HEK293 (cell line): Measurements from ENCODE around the gene TSHR.

Source experiments
- CTCF ChIA-PET: fragments of 350-600 bp; formaldehyde crosslinking; extraction: SDS; loops from one replicate; lab custom pipeline; 2021; ENCODE audit warnings: antibody characterized with exemption; lab: Yijun Ruan, JAX
- POLR2A ChIA-PET: fragments of 300-600 bp; formaldehyde crosslinking; extraction: SDS; loops from one replicate; lab custom pipeline; 2020; ENCODE audit warnings: antibody characterized with exemption, inconsistent platforms; lab: Yijun Ruan, JAX
- H3K27ac ChIP-seq: fragments of 200-500 bp; sonication (Bioruptor generic); 2 replicates; pipeline ENCODE4 v1.5.1; 2014; ENCODE audit warnings: low read depth, low read length, control low read depth, inconsistent platforms; ENCODE audit errors: extremely low read depth
- H3K36me3 ChIP-seq, 2 experiments: fragments of 200-500 bp in 1 of 2; sonication (Bioruptor generic) in 1 of 2; 1 replicate in 1 of 2; 2 replicates in 1 of 2; pipeline ENCODE4 v1.5.1; 2014 to 2017; ENCODE audit warnings: inconsistent platforms in 2 of 2, low read length in 2 of 2; ENCODE audit not compliant: control insufficient read depth in 2 of 2, insufficient read depth in 1 of 2
- H3K4me1 ChIP-seq: fragments of 200-500 bp; sonication (Bioruptor generic); 2 replicates; pipeline ENCODE4 v1.5.1; 2014; ENCODE audit warnings: mild to moderate bottlenecking, low read length, inconsistent platforms; ENCODE audit not compliant: control insufficient read depth, insufficient read depth
- H3K4me3 ChIP-seq: 2 replicates; pipeline ENCODE4 v1.5.1; 2011; ENCODE audit warnings: low read depth, mild to moderate bottlenecking, control low read depth, low read length, moderate library complexity
- H3K9me3 ChIP-seq: fragments of 200-500 bp; sonication (Bioruptor generic); 2 replicates; pipeline ENCODE4 v1.5.1; 2014; ENCODE audit warnings: low read depth, low read length, inconsistent platforms; ENCODE audit not compliant: control insufficient read depth, insufficient read depth
- GLIS1 ChIP-seq: fragments of 450-650 bp; formaldehyde crosslinking; IDR thresholded peaks from 2 replicates; pipeline ENCODE4 v1.5.1; 2016; ENCODE audit warnings: missing biosample characterization, missing genetic modification characterization
- HIC1 ChIP-seq: fragments of 450-650 bp; formaldehyde crosslinking; IDR thresholded peaks from 2 replicates; pipeline ENCODE4 v1.5.1; 2016; ENCODE audit warnings: missing biosample characterization, missing genetic modification characterization
- HOXA7 ChIP-seq: sonication (generic); formaldehyde crosslinking; IDR thresholded peaks from 2 replicates; pipeline ENCODE4 v1.8.1; 2022; ENCODE audit warnings: missing genetic modification reagents, borderline replicate concordance
- IKZF3 ChIP-seq: fragments of 450-650 bp; IDR thresholded peaks from 2 replicates; pipeline ENCODE4 v1.5.0; 2018; ENCODE audit warnings: missing biosample characterization, mild to moderate bottlenecking, missing genetic modification characterization, moderate library complexity
- MZF1 ChIP-seq: fragments of 450-650 bp; formaldehyde crosslinking; IDR thresholded peaks from 2 replicates; pipeline ENCODE4 v1.5.1; 2017; ENCODE audit warnings: missing biosample characterization, missing genetic modification characterization, borderline replicate concordance
- SP2 ChIP-seq: fragments of 450-650 bp; formaldehyde crosslinking; IDR thresholded peaks from 2 replicates; pipeline ENCODE4 v1.5.1; 2016; ENCODE audit warnings: missing biosample characterization, missing genetic modification characterization
- SP3 ChIP-seq: fragments of 450-650 bp; formaldehyde crosslinking; IDR thresholded peaks from 2 replicates; pipeline ENCODE4 v1.5.1; 2016; ENCODE audit warnings: missing biosample characterization, missing genetic modification characterization
- ZBTB21 ChIP-seq: fragments of 450-650 bp; formaldehyde crosslinking; IDR thresholded peaks from 2 replicates; pipeline ENCODE4 v1.5.1; 2017; ENCODE audit warnings: missing biosample characterization, missing genetic modification characterization
- ZEB2 ChIP-seq: fragments of 450-650 bp; formaldehyde crosslinking; IDR thresholded peaks from 2 replicates; pipeline ENCODE4 v1.5.1; 2016; ENCODE audit warnings: missing biosample characterization, missing genetic modification characterization
- ZFP69B ChIP-seq: fragments of 450-650 bp; formaldehyde crosslinking; IDR thresholded peaks from 2 replicates; pipeline ENCODE4 v1.5.1; 2016; ENCODE audit warnings: missing biosample characterization, missing genetic modification characterization
- ZNF133 ChIP-seq: fragments of 450-650 bp; formaldehyde crosslinking; IDR thresholded peaks from 2 replicates; pipeline ENCODE4 v1.5.1; 2016; ENCODE audit warnings: missing biosample characterization, missing genetic modification characterization
- ZNF274 ChIP-seq, 2 experiments: fragments of 200-500 bp in 1 of 2; fragments of 450-650 bp in 1 of 2; sonication (Bioruptor generic) in 1 of 2; formaldehyde crosslinking in 1 of 2; IDR thresholded peaks; 2 replicates each; pipeline versions ENCODE4 v1.5.1 to v1.6.1; 2014 to 2016; ENCODE audit warnings: borderline replicate concordance in 1 of 2, inconsistent platforms in 1 of 2, low read length in 1 of 2, missing biosample characterization in 1 of 2, missing genetic modification characterization in 1 of 2
- ZNF292 ChIP-seq: fragments of 450-650 bp; formaldehyde crosslinking; IDR thresholded peaks from 2 replicates; pipeline ENCODE4 v1.5.1; 2016; ENCODE audit warnings: low read depth, missing biosample characterization, missing genetic modification characterization, borderline replicate concordance
- ZNF37A ChIP-seq: fragments of 450-650 bp; IDR thresholded peaks from 2 replicates; pipeline ENCODE4 v1.5.1; 2018; ENCODE audit warnings: missing biosample characterization, missing genetic modification characterization
- ZNF488 ChIP-seq: fragments of 450-650 bp; formaldehyde crosslinking; IDR thresholded peaks from 2 replicates; pipeline ENCODE4 v1.5.1; 2016; ENCODE audit warnings: missing biosample characterization, missing genetic modification characterization
- ZNF514 ChIP-seq: fragments of 450-650 bp; formaldehyde crosslinking; IDR thresholded peaks from 2 replicates; pipeline ENCODE4 v1.5.1; 2016; ENCODE audit warnings: missing biosample characterization, missing genetic modification characterization
- ZNF549 ChIP-seq: fragments of 450-650 bp; IDR thresholded peaks from 2 replicates; pipeline ENCODE4 v1.5.1; 2018; ENCODE audit warnings: missing biosample characterization, missing genetic modification characterization, mild to moderate bottlenecking, inconsistent platforms, moderate library complexity
- ZNF624 ChIP-seq: fragments of 450-650 bp; formaldehyde crosslinking; IDR thresholded peaks from 2 replicates; pipeline ENCODE4 v1.5.1; 2017; ENCODE audit warnings: missing biosample characterization, missing genetic modification characterization
- ZNF629 ChIP-seq: fragments of 450-650 bp; formaldehyde crosslinking; IDR thresholded peaks from 2 replicates; pipeline ENCODE4 v1.5.1; 2017; ENCODE audit warnings: missing biosample characterization, missing genetic modification characterization
- ZNF701 ChIP-seq: fragments of 450-650 bp; formaldehyde crosslinking; IDR thresholded peaks from 2 replicates; pipeline ENCODE4 v1.5.1; 2016; ENCODE audit warnings: missing biosample characterization, missing genetic modification characterization
- ZNF837 ChIP-seq: fragments of 450-650 bp; formaldehyde crosslinking; IDR thresholded peaks from 2 replicates; pipeline ENCODE4 v1.5.1; 2016; ENCODE audit warnings: missing biosample characterization, missing genetic modification characterization
- ZSCAN4 ChIP-seq: fragments of 450-650 bp; formaldehyde crosslinking; IDR thresholded peaks from 2 replicates; pipeline ENCODE4 v1.5.1; 2017; ENCODE audit warnings: missing biosample characterization, missing genetic modification characterization
- TF ChIP-seq, protein P1 (sequence below): fragments of 450-650 bp; formaldehyde crosslinking; IDR thresholded peaks from 2 replicates; pipeline ENCODE4 v1.5.0; 2017; ENCODE audit warnings: missing biosample characterization, missing genetic modification characterization, borderline replicate concordance
- TF ChIP-seq, protein P2 (sequence below): fragments of 450-650 bp; formaldehyde crosslinking; IDR thresholded peaks from 2 replicates; pipeline ENCODE4 v1.5.1; 2016; ENCODE audit warnings: missing biosample characterization, missing genetic modification characterization
- TF ChIP-seq, protein P3 (sequence below): fragments of 450-650 bp; formaldehyde crosslinking; IDR thresholded peaks from 2 replicates; pipeline ENCODE4 v1.5.1; 2016; ENCODE audit warnings: missing biosample characterization, missing genetic modification characterization

Gene TSHR

DNA sequence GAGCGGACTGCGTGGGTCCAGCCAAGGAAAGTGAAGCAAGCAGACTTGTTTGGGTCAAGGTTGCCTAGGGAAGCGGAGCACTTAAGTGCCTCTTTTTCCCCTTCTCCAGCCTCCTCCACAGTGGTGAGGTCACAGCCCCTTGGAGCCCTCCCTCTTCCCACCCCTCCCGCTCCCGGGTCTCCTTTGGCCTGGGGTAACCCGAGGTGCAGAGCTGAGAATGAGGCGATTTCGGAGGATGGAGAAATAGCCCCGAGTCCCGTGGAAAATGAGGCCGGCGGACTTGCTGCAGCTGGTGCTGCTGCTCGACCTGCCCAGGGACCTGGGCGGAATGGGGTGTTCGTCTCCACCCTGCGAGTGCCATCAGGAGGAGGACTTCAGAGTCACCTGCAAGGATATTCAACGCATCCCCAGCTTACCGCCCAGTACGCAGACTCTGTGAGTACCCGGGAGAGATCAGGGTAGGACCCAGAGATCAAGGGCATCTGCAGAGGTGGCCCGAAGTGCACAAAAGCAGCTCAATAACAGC is at the start of gene TSHR:
TSHR (plus strand) TSS at position 206 of the 526 bp plus-strand sequence; CDS start at position 266, 60 bp downstream.
- ChIA-PET POLR2A (no interaction called here), CTCF (interaction anchor here (0.6 to 5.3 kb wide), 10 partner anchors 8 to 509 kb away, joined by 3 to 41 read pairs (median 4); no protein-coding TSS in a partner anchor)
- Histone ChIP-seq H3K9me3 (no peaks in the 10 kb centered on the region), H3K27ac (no peak within 1 kb of the TSS; the same call in 1 of the 2 replicates), H3K4me1 (no peaks in the 10 kb centered on the region), H3K4me3 (peak within 1 kb of the TSS; percentile 55), H3K36me3 (no peaks in the 10 kb centered on the region)
- TF ChIP-seq SP3 (tag by site-specific recombination), result no peak
- no peak for TF ChIP-seq ZSCAN4 (tag by site-specific recombination)
- no peak for TF ChIP-seq IKZF3 (tag by site-specific recombination)
- no peak for TF ChIP-seq HOXA7 (CRISPR knock-in tag)
- TF ChIP-seq ZNF292 (tag by site-specific recombination), result no peak
- TF ChIP-seq, protein P1, sequence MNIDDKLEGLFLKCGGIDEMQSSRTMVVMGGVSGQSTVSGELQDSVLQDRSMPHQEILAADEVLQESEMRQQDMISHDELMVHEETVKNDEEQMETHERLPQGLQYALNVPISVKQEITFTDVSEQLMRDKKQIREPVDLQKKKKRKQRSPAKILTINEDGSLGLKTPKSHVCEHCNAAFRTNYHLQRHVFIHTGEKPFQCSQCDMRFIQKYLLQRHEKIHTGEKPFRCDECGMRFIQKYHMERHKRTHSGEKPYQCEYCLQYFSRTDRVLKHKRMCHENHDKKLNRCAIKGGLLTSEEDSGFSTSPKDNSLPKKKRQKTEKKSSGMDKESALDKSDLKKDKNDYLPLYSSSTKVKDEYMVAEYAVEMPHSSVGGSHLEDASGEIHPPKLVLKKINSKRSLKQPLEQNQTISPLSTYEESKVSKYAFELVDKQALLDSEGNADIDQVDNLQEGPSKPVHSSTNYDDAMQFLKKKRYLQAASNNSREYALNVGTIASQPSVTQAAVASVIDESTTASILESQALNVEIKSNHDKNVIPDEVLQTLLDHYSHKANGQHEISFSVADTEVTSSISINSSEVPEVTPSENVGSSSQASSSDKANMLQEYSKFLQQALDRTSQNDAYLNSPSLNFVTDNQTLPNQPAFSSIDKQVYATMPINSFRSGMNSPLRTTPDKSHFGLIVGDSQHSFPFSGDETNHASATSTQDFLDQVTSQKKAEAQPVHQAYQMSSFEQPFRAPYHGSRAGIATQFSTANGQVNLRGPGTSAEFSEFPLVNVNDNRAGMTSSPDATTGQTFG (tag by site-specific recombination), result no peak
- TF ChIP-seq, protein P2, sequence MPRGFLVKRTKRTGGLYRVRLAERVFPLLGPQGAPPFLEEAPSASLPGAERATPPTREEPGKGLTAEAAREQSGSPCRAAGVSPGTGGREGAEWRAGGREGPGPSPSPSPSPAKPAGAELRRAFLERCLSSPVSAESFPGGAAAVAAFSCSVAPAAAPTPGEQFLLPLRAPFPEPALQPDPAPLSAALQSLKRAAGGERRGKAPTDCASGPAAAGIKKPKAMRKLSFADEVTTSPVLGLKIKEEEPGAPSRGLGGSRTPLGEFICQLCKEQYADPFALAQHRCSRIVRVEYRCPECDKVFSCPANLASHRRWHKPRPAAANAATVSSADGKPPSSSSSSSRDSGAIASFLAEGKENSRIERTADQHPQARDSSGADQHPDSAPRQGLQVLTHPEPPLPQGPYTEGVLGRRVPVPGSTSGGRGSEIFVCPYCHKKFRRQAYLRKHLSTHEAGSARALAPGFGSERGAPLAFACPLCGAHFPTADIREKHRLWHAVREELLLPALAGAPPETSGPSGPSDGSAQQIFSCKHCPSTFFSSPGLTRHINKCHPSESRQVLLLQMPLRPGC, result no peak
- TF ChIP-seq ZNF37A (tag by site-specific recombination), result no peak
- TF ChIP-seq ZNF133 (tag by site-specific recombination), result no peak
- no peak for TF ChIP-seq MZF1 (tag by site-specific recombination)
- no peak for TF ChIP-seq ZNF514 (tag by site-specific recombination)
- TF ChIP-seq ZFP69B (tag by site-specific recombination), result no peak
- no peak for TF ChIP-seq ZNF549
- no peak for TF ChIP-seq ZNF629 (tag by site-specific recombination)
- no peak for TF ChIP-seq ZEB2 (tag by site-specific recombination)
- TF ChIP-seq GLIS1, result no peak
- TF ChIP-seq ZNF488 (tag by site-specific recombination), result no peak
- no peak for TF ChIP-seq ZNF837 (tag by site-specific recombination)
- TF ChIP-seq ZNF701 (tag by site-specific recombination), result no peak

GRCh38 chr14:80906336-80906735 is 49.1 kb upstream of the TSHR start:
- Histone ChIP-seq H3K27ac (no peak overlapping the region), H3K36me3 (peaks cover 18 to 21% of the 10 kb centered on the region in 2 experiments), H3K4me3 (no peak overlapping the region), H3K4me1 (peaks cover 7% of the 10 kb centered on the region; the same call in 1 of the 2 replicates), H3K9me3 (no peaks in the 10 kb centered on the region)
- CTCF ChIA-PET, result interaction anchor here (1.2 kb wide), 1 partner anchor 15 kb away, joined by 3 read pairs; no protein-coding TSS in a partner anchor
- POLR2A ChIA-PET, result no interaction called here
- no peak for TF ChIP-seq ZBTB21 (tag by site-specific recombination)
- TF ChIP-seq HIC1, result no peak
- no peak for TF ChIP-seq ZNF624 (tag by site-specific recombination)
- TF ChIP-seq, protein P3, sequence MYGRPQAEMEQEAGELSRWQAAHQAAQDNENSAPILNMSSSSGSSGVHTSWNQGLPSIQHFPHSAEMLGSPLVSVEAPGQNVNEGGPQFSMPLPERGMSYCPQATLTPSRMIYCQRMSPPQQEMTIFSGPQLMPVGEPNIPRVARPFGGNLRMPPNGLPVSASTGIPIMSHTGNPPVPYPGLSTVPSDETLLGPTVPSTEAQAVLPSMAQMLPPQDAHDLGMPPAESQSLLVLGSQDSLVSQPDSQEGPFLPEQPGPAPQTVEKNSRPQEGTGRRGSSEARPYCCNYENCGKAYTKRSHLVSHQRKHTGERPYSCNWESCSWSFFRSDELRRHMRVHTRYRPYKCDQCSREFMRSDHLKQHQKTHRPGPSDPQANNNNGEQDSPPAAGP (tag by site-specific recombination), result no peak
- no peak for TF ChIP-seq SP2
- no peak for TF ChIP-seq ZNF274 (IDR thresholded peaks at IDR 0.05; ENCODE audit: low read length)
- no peak for TF ChIP-seq ZNF274 (tag by site-specific recombination; IDR thresholded peaks at IDR 0.05; ENCODE audit: borderline replicate concordance)
- no peak for TF ChIP-seq ZNF133 (tag by site-specific recombination)
